A549 (cell line): ENCODE measurements around the gene CD84. TPM values are rescaled to one million over a fixed set of nuclear protein-coding genes. Genes with fewer than 3 reads are reported as not detected.
"Not testable (repeated sequence)": the region's sequence is repeated elsewhere in the genome, so short reads cannot be mapped to it uniquely, and the experiment has no call there.

ENCODE experiments used
- ATAC-seq, 2 experiments: fragments of 200-7000 bp in 1 of 2; fragments of >200 bp in 1 of 2; cut with Nextera tagmentation in 1 of 2; cut with Tn5 transposase in 1 of 2; 3 replicates each; pipeline versions ENCODE4 v1.8.0 to v1.9.1; 2018 to 2020; ENCODE audit warnings: mild to moderate bottlenecking in 1 of 2, moderate library complexity in 1 of 2
- CTCF ChIA-PET: fragments of 300-600 bp; sonication (Branson Sonifier 250); formaldehyde crosslinking; extraction: SDS; loops from one replicate; lab custom pipeline; 2021; ENCODE audit warnings: antibody characterized with exemption, inconsistent platforms; lab: Yijun Ruan, JAX
- POLR2A ChIA-PET: fragments of 350-600 bp; formaldehyde crosslinking; extraction: SDS; loops from one replicate; lab custom pipeline; 2021; ENCODE audit warnings: antibody characterized with exemption, inconsistent platforms; lab: Yijun Ruan, JAX
- DNase-seq, 2 experiments: peaks; one replicate each; pipeline versions ENCODE4 v3.0.0 to v3.0.0-alpha.2; 2011 to 2016; ENCODE audit warnings: low read depth in 1 of 2, low spot score in 1 of 2
- FAIRE-seq: peaks from 2 replicates; lab custom pipeline; 2011; peaks lifted over from hg19 to GRCh38; lab: Jason Lieb, UNC
- H3K27ac ChIP-seq, 2 experiments: fragments of >200 bp; sonication (Bioruptor Twin); formaldehyde crosslinking; 3 replicates each; pipeline ENCODE4 v1.5.1; 2016 to 2017
- H3K4me1 ChIP-seq: fragments of >200 bp; sonication (Bioruptor Twin); formaldehyde crosslinking; 3 replicates; pipeline ENCODE4 v1.6.1; 2016
- H3K4me2 ChIP-seq: fragments of >200 bp; sonication (Bioruptor Twin); formaldehyde crosslinking; 3 replicates; pipeline ENCODE4 v1.6.1; 2016
- H3K4me3 ChIP-seq: fragments of >200 bp; sonication (Bioruptor Twin); formaldehyde crosslinking; 3 replicates; pipeline ENCODE4 v1.5.1; 2016
- H3K9me3 ChIP-seq: fragments of >200 bp; sonication (Bioruptor Twin); formaldehyde crosslinking; 3 replicates; pipeline ENCODE4 v1.6.1; 2016
- CBX2 ChIP-seq: fragments of 200-600 bp; sonication (generic); IDR thresholded peaks from 2 replicates; pipeline ENCODE4 v1.6.1; 2016; ENCODE audit warnings: low read depth, mild to moderate bottlenecking, borderline replicate concordance
- CHD2 ChIP-seq: fragments of 150-350 bp; IDR thresholded peaks from 2 replicates; pipeline ENCODE4 v1.6.1; 2014; ENCODE audit warnings: low read length; ENCODE audit not compliant: partially characterized antibody
- EHMT2 ChIP-seq: fragments of 200-600 bp; sonication (generic); IDR thresholded peaks from 2 replicates; pipeline ENCODE4 v1.6.1; 2016; ENCODE audit warnings: antibody characterized with exemption, low read depth, mild to moderate bottlenecking, moderate library complexity
- FOXS1 ChIP-seq: fragments of 250-450 bp; sonication (Bioruptor Pico); IDR thresholded peaks from 2 replicates; pipeline ENCODE4 v1.5.0; 2020; ENCODE audit warnings: mild to moderate bottlenecking, moderate library complexity
- HEYL ChIP-seq: fragments of 250-450 bp; sonication (Bioruptor Pico); IDR thresholded peaks from 2 replicates; pipeline ENCODE4 v1.8.0; 2021; ENCODE audit warnings: mild to moderate bottlenecking, moderate library complexity
- JUN ChIP-seq, 2 experiments: fragments of >200 bp; sonication (Bioruptor Twin); formaldehyde crosslinking; IDR thresholded peaks; 2 replicates in 1 of 2; 3 replicates in 1 of 2; pipeline ENCODE4 v1.6.1; 2016 to 2017
- KDM1A ChIP-seq: fragments of 200-600 bp; sonication (generic); IDR thresholded peaks from 2 replicates; pipeline ENCODE4 v1.6.1; 2016; ENCODE audit warnings: low read depth, mild to moderate bottlenecking
- MAFK ChIP-seq: fragments of 450-650 bp; IDR thresholded peaks from 2 replicates; pipeline ENCODE4 v1.6.1; 2014; ENCODE audit not compliant: partially characterized antibody
- NPAS2 ChIP-seq: fragments of 250-450 bp; sonication (Bioruptor Pico); IDR thresholded peaks from 2 replicates; pipeline ENCODE4 v1.8.0; 2022; ENCODE audit warnings: mild to moderate bottlenecking, moderate library complexity, borderline replicate concordance
- POLR2AphosphoS2 ChIP-seq: conservative IDR thresholded peaks from 2 replicates; pipeline ENCODE4 v1.6.1; 2012; ENCODE audit warnings: low read length, improper control_type of control experiment, inconsistent platforms
- RARB ChIP-seq: fragments of 250-450 bp; sonication (Bioruptor Pico); IDR thresholded peaks from 2 replicates; pipeline ENCODE4 v1.8.0; 2021; ENCODE audit warnings: mild to moderate bottlenecking, moderate library complexity
- RNF2 ChIP-seq: fragments of 200-600 bp; sonication (generic); IDR thresholded peaks from 2 replicates; pipeline ENCODE4 v1.6.1; 2016; ENCODE audit warnings: low read depth, mild to moderate bottlenecking, antibody characterized with exemption, moderate library complexity, borderline replicate concordance
- TFCP2L1 ChIP-seq: fragments of 250-450 bp; sonication (Bioruptor Pico); IDR thresholded peaks from 2 replicates; pipeline ENCODE4 v1.5.0; 2021; ENCODE audit warnings: mild to moderate bottlenecking
- ZNF302 ChIP-seq: fragments of 250-450 bp; sonication (Bioruptor Pico); IDR thresholded peaks from 2 replicates; pipeline ENCODE4 v1.9.0; 2021; ENCODE audit warnings: inconsistent platforms, mild to moderate bottlenecking, moderate library complexity
- WGBS: methylation state at CpG from one replicate; pipeline ENCODE4 v1.1.6; 2017; ENCODE audit errors: missing lambda C conversion rate; 5-methylcytosine and 5-hydroxymethylcytosine counted together
- polyA plus RNA-seq, 4 experiments: library from polyadenylated mRNA; depleted of rRNA in 3 of 4; stranded (reverse); fragments of >200 nt; fragmentation: RNase III in 1 of 4; extraction: RNeasy Plus Mini Kit Qiagen cat#74134 plus additional on column Dnase treatment in 1 of 4; gene quantifications; 2 replicates in 3 of 4; 3 replicates in 1 of 4; pipeline ENCODE4 v1.2.3, GENCODE V29; 2011 to 2017
- TF ChIP-seq, protein P1 (sequence below): fragments of >200 bp; sonication (Bioruptor Twin); formaldehyde crosslinking; IDR thresholded peaks from 3 replicates; pipeline ENCODE4 v1.6.1; 2016
- TF ChIP-seq, protein P2 (sequence below): IDR thresholded peaks from 2 replicates; pipeline ENCODE4 v1.6.1; 2012
- TF ChIP-seq, protein P3 (sequence below): fragments of 150-350 bp; IDR thresholded peaks from 2 replicates; pipeline ENCODE4 v1.6.1; 2014; ENCODE audit warnings: low read depth, mild to moderate bottlenecking, low read length
- TF ChIP-seq, protein P4 (sequence below): fragments of 250-450 bp; sonication (Bioruptor Pico); IDR thresholded peaks from 2 replicates; pipeline ENCODE4 v1.5.0; 2020; ENCODE audit warnings: low read depth, mild to moderate bottlenecking, moderate library complexity
- TF ChIP-seq, protein P5 (sequence below): fragments of >200 bp; sonication (Bioruptor Twin); formaldehyde crosslinking; IDR thresholded peaks from 3 replicates; pipeline ENCODE4 v1.5.1; 2016

The CD84 gene
- polyA plus RNA-seq, 2 of the 4 experiments (the other 2 are of a cell fraction), result not detected

DNA sequence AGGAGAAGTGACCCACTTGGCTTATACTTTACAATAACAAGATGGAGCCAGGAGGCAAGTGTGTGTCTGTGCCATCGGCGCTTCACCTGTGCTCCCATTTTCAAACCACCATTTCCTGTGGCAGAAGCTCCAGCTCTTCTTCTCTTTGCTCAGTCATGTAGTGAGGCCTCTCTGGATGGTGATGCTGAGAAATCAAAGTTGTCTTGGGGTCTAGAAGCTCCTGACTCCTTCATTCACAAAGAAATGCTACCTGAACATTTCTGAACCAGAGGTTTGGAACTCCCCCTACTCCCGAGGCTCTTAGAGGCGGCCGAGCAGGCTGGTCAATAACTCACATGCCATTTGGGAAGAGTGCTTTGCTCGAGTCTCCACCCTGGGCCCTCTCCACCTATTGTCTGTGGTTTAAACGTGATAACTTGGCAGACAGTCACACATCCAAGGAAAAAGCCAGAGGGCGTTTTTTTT lies 49.5 kb upstream of the CD84 start (continued):
- TF ChIP-seq, protein P1, sequence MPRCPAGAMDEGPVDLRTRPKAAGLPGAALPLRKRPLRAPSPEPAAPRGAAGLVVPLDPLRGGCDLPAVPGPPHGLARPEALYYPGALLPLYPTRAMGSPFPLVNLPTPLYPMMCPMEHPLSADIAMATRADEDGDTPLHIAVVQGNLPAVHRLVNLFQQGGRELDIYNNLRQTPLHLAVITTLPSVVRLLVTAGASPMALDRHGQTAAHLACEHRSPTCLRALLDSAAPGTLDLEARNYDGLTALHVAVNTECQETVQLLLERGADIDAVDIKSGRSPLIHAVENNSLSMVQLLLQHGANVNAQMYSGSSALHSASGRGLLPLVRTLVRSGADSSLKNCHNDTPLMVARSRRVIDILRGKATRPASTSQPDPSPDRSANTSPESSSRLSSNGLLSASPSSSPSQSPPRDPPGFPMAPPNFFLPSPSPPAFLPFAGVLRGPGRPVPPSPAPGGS, result no peak
- no peak for TF ChIP-seq HEYL
- TF ChIP-seq, all 56 proteins: peak for 0

DNA sequence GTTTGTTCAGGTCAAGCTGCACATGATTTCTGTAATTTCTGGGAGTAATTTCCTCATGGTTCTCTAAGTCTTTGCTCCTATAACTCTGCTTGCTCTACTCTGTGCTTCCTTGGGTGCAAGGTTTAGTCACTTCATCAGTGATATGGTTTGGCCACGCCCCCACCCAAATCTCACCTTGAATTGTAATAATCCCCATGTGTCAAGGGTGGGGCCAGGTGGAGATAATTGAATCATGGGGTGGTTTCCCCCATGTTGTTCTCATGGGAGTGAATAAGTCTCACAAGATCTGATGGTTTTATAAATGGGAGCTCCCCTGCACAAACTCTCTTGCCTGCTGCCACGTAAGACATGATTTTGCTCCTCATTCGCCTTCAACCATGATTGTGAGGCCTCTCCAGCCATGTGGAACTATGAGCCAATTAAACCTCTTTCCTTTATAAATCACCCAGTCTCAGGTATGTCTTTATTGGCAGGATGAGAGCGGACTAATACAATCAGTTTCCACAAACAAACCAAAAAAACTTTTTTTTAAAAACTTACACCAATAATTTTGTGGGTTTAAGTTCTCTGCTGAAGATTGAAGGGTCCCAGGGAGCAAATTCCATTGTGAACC lies 48.5 kb upstream of the CD84 start:
- H3K9me3 ChIP-seq, H3K4me2 ChIP-seq, FAIRE-seq, POLR2A ChIA-PET, H3K27ac ChIP-seq, H3K4me1 ChIP-seq, H3K4me3 ChIP-seq, ATAC-seq, DNase-seq: not testable (repeated sequence)
- CTCF ChIA-PET, result interaction anchor here (1.1 kb wide), 1 partner anchor 199 kb away, joined by 3 read pairs; no protein-coding TSS in a partner anchor
- 52% methylated on average over 4 of the region's 4 CpGs for WGBS

DNA sequence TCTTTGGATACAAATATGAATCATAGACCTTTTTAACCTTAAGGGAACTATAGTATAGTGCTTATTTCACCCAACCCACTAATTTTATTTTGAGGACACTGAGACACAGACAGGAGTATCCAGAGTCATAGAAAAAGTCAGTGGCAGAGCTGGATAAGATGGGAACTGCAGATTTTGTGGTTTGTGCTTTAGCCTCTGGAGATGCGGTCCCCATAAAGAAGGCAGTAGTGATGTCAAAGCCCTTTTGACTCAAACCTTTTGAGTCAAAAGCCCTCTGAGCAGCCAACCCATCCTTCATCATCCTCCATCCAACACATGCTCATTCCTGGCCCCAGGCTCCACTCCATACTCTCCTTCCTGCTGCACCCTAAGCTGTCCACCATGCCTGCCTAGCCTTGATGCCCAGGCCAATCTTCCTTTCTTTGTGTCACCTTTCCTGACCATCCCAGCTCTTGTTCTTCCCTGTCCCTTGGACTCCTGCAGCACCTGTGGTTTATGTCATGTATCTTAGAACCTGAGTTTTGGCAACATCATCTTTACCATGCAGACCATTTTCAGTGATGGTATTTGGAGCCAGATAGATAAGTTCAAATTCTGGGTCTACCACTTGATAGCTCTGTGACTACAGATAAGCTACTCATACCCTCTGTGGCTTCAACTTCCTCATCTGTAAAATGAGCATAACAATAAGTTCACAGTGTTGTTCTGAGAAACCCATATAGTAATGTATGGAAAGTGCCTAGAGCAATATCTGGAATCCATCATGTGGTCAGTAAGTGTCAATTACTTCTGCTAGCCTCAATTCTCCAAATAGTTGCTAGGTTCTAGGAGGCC lies 47.4 kb upstream of the CD84 start:
- ATAC-seq, result no peak
- no peaks in the 10 kb centered on the region for H3K9me3 ChIP-seq
- no peak overlapping the region for H3K27ac ChIP-seq
- 92% methylated on average over 1 of the region's 1 CpG for WGBS
- H3K4me1 ChIP-seq, result no peaks in the 10 kb centered on the region
- H3K4me2 ChIP-seq, result no peak overlapping the region
- POLR2A ChIA-PET, result no interaction called here
- DNase-seq, result no peak
- no peak for FAIRE-seq
- TF ChIP-seq RARB (CRISPR knock-in tag), result no peak
- TF ChIP-seq HEYL, result no peak
- TF ChIP-seq, protein P2, sequence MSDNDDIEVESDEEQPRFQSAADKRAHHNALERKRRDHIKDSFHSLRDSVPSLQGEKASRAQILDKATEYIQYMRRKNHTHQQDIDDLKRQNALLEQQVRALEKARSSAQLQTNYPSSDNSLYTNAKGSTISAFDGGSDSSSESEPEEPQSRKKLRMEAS, result no peak
- TF ChIP-seq, protein P1, result no peak
- no peak for TF ChIP-seq POLR2AphosphoS2
- no peak for TF ChIP-seq JUN (IDR thresholded peaks at IDR 0.05)
- TF ChIP-seq CHD2, result no peak
- no peak for TF ChIP-seq EHMT2
- TF ChIP-seq, protein P3, sequence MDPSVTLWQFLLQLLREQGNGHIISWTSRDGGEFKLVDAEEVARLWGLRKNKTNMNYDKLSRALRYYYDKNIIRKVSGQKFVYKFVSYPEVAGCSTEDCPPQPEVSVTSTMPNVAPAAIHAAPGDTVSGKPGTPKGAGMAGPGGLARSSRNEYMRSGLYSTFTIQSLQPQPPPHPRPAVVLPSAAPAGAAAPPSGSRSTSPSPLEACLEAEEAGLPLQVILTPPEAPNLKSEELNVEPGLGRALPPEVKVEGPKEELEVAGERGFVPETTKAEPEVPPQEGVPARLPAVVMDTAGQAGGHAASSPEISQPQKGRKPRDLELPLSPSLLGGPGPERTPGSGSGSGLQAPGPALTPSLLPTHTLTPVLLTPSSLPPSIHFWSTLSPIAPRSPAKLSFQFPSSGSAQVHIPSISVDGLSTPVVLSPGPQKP, result no peak
- TF ChIP-seq FOXS1 (CRISPR knock-in tag), result no peak
- TF ChIP-seq ZNF302, result no peak
- no peak for TF ChIP-seq NPAS2 (CRISPR knock-in tag)
- TF ChIP-seq, protein P4, sequence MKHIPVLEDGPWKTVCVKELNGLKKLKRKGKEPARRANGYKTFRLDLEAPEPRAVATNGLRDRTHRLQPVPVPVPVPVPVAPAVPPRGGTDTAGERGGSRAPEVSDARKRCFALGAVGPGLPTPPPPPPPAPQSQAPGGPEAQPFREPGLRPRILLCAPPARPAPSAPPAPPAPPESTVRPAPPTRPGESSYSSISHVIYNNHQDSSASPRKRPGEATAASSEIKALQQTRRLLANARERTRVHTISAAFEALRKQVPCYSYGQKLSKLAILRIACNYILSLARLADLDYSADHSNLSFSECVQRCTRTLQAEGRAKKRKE (CRISPR knock-in tag), result no peak
- TF ChIP-seq MAFK, result no peak
- TF ChIP-seq KDM1A, result no peak
- TF ChIP-seq, protein P5, sequence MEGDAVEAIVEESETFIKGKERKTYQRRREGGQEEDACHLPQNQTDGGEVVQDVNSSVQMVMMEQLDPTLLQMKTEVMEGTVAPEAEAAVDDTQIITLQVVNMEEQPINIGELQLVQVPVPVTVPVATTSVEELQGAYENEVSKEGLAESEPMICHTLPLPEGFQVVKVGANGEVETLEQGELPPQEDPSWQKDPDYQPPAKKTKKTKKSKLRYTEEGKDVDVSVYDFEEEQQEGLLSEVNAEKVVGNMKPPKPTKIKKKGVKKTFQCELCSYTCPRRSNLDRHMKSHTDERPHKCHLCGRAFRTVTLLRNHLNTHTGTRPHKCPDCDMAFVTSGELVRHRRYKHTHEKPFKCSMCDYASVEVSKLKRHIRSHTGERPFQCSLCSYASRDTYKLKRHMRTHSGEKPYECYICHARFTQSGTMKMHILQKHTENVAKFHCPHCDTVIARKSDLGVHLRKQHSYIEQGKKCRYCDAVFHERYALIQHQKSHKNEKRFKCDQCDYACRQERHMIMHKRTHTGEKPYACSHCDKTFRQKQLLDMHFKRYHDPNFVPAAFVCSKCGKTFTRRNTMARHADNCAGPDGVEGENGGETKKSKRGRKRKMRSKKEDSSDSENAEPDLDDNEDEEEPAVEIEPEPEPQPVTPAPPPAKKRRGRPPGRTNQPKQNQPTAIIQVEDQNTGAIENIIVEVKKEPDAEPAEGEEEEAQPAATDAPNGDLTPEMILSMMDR, result no peak
- TF ChIP-seq CBX2, result no peak
- no peak for TF ChIP-seq RNF2
- no peak for TF ChIP-seq TFCP2L1 (CRISPR knock-in tag)
- no peak overlapping the region for H3K4me3 ChIP-seq
- CTCF ChIA-PET, result no interaction called here
